HEK293T (cell line): ENCODE measurements around the gene CPTP.

Source experiments
- ARNT ChIP-seq: fragments of 450-650 bp; IDR thresholded peaks from 2 replicates; pipeline ENCODE4 v1.6.1; 2017; ENCODE audit warnings: mild to moderate bottlenecking
- BHLHE40 ChIP-seq: fragments of 450-650 bp; IDR thresholded peaks from 2 replicates; pipeline ENCODE4 v1.6.1; 2016; ENCODE audit warnings: mild to moderate bottlenecking, moderate library complexity, borderline replicate concordance
- CTBP1 ChIP-seq: fragments of 450-650 bp; IDR thresholded peaks from 2 replicates; pipeline ENCODE4 v1.6.1; 2016; ENCODE audit warnings: borderline replicate concordance
- ELF4 ChIP-seq: fragments of 450-650 bp; IDR thresholded peaks from 2 replicates; pipeline ENCODE4 v1.6.1; 2017; ENCODE audit warnings: antibody characterized with exemption
- FOXA1 ChIP-seq: fragments of 450-650 bp; IDR thresholded peaks from 2 replicates; pipeline ENCODE4 v1.6.1; 2016; ENCODE audit warnings: mild to moderate bottlenecking
- FOXK2 ChIP-seq: fragments of 450-650 bp; IDR thresholded peaks from 2 replicates; pipeline ENCODE4 v1.6.1; 2016; ENCODE audit warnings: mild to moderate bottlenecking
- FOXM1 ChIP-seq: fragments of 450-650 bp; IDR thresholded peaks from 2 replicates; pipeline ENCODE4 v1.6.1; 2017; ENCODE audit warnings: mild to moderate bottlenecking, borderline replicate concordance
- HDGF ChIP-seq: fragments of 450-650 bp; IDR thresholded peaks from 2 replicates; pipeline ENCODE4 v1.6.1; 2017; ENCODE audit warnings: antibody characterized with exemption, borderline replicate concordance
- LEF1 ChIP-seq: fragments of 450-650 bp; IDR thresholded peaks from 2 replicates; pipeline ENCODE4 v1.6.1; 2017; ENCODE audit warnings: mild to moderate bottlenecking, borderline replicate concordance
- SP1 ChIP-seq: fragments of 450-650 bp; IDR thresholded peaks from 2 replicates; pipeline ENCODE4 v1.6.1; 2017
- SUZ12 ChIP-seq: fragments of 450-650 bp; IDR thresholded peaks from 2 replicates; pipeline ENCODE4 v1.6.1; 2016; ENCODE audit warnings: mild to moderate bottlenecking
- TARDBP ChIP-seq: fragments of 450-650 bp; IDR thresholded peaks from 2 replicates; pipeline ENCODE4 v1.6.1; 2016
- ZNF384 ChIP-seq: fragments of 450-650 bp; IDR thresholded peaks from 2 replicates; pipeline ENCODE4 v1.6.1; 2016
- TF ChIP-seq, protein P1 (sequence below): fragments of 450-650 bp; IDR thresholded peaks from 2 replicates; pipeline ENCODE4 v1.6.1; 2016

DNA sequence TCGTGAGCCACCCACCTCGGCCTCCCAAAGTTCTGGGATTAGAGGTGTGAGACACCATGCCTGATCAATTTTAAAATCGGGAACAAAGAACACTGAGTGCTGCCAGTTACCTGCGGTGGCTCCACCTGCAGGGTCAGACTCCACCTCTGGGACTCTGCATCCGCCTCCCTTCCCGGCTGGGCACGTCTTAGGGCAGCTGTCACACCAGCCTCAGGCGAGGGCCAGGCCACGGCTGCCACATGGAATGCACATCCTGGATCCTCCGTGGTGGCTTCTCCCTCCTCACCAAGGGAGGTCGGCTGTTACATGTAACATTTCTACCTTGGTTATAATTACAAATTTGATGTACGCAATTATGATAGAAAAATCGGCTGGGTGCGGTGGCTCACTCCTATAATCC lies 39.7 kb downstream of the CPTP start:
- TF ChIP-seq FOXK2, result no peak
- no peak for TF ChIP-seq SP1
- TF ChIP-seq SUZ12, result no peak
- no peak for TF ChIP-seq HDGF
- no peak for TF ChIP-seq BHLHE40
- no peak for TF ChIP-seq FOXM1
- TF ChIP-seq ARNT, result no peak
- no peak for TF ChIP-seq ELF4
- TF ChIP-seq, protein P1, sequence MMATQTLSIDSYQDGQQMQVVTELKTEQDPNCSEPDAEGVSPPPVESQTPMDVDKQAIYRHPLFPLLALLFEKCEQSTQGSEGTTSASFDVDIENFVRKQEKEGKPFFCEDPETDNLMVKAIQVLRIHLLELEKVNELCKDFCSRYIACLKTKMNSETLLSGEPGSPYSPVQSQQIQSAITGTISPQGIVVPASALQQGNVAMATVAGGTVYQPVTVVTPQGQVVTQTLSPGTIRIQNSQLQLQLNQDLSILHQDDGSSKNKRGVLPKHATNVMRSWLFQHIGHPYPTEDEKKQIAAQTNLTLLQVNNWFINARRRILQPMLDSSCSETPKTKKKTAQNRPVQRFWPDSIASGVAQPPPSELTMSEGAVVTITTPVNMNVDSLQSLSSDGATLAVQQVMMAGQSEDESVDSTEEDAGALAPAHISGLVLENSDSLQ, result no peak
- no peak for TF ChIP-seq FOXA1
- no peak for TF ChIP-seq LEF1
- no peak for TF ChIP-seq ZNF384
- no peak for TF ChIP-seq CTBP1
- no peak for TF ChIP-seq TARDBP
